NCI-H460 (cell line): ENCODE measurements around the gene OR6B1. TPM values are rescaled to one million over a fixed set of nuclear protein-coding genes. Genes with fewer than 3 reads are reported as not detected.
"Not testable (repeated sequence)": the region's sequence is repeated elsewhere in the genome, so short reads cannot be mapped to it uniquely, and the experiment has no call there.

Experiments used
- DNase-seq: peaks from one replicate; pipeline ENCODE4 v3.0.0-alpha.2; 2016; ENCODE audit warnings: low read depth; ENCODE audit errors: extremely low read depth
- total RNA-seq: library from RNA; depleted of rRNA; stranded (reverse); fragments of >200 nt; shearing (Covaris generic); gene quantifications from 2 replicates; pipeline ENCODE4 v1.2.3, GENCODE V29; 2014; rRNA removed

The OR6B1 gene
- total RNA-seq, 1 experiment from 2014 or later = not detected

DNA sequence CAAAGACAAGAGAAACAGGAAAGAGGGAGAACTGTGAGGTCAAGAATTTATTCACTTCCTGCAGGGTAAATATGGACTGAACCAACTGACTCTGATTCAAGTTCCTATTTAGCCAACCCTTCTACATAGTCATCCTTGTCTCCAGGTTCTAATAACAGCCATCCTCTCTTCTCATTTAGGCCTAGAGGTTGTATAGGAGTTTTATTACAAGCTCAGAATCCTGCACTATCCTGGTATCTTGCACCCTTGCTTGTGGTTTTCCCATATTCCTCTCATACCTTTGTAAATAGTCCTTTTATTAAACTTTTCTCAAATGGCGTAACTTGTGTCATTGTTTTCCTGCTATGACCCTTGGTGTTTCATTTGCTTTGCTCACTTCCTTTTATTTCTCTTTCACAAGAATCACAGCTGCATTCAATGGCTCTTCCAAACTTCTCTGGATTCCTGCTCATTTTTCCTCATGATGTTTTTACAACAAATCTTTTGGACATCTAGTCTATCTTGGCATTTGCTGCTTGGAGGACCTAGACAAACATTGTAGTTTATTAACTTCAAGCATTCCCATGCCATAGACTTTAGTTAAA, 36.3 kb downstream of the OR6B1 start:
- no peak for DNase-seq

DNA sequence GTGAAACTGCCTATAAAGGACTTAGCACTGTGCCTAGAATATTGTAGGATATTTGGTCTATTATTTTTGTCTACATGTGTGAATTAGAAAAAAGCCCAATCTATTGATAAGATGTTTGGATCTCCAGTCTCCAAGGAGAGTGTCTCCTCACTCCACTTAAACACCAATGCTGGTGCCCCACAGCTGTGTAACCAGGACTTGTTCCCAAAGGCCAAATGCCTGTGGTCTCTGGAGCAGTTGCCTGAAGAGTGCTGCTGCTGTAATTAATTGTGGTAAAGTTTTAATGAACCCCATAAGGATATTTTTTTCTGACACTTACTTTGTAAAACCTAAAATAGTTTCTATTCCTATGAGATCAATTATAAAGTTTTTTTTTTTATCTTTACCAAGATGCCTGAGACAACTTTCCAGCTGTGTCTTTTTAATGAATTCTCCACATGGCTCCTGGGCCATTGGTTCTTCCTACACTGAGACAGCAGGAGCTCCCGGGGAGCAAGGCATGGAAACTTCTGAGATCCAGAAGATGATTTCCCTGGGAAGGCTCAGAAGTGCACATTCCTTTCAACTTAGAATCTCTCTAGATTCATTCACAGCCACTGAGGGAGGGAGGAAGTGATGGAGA, 37.4 kb downstream of the OR6B1 start:
- DNase-seq = no peak

DNA sequence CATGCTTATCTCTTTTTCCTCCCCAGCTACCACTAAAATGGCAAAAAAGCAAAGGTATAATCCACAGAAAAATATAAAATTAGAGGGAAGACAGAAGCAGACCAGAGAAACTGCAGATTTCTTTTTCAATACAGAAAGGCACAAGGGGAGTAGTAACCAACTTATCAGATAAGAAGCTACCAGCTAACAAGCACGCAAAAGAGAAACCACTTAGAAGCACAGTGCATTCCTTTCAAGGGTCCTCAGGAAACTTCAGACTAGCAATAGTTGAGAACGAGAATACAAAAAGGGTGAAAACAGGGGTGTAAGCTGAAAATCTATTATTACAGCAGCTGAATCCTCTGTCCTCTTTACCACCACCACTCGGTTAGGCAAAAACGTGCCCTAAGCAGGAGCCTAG, 38.8 kb downstream of the OR6B1 start:
- DNase-seq = no peak

DNA sequence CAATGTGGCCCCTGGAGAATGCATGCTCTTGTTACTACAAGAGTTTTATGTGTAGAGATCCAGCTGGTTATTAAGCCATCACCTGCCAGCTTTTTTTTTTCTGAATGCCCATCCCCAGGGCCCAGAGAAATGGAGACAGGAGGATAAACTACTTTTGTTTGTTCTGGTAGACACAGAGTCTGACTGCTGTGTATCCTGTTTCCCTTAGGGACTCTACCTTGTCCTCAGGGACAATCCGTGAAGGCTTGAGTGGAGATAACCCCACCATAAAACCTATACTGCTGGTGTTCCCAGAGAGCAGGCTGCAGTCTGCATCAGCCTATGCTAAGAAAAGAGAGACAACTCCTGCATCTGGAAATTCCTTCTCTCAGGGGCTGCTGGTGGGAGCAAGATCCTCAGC, 48.5 kb downstream of the OR6B1 start, which contains the start of gene OR2A5:
Gene OR2A5, plus strand, starts transcription at position 301 of the 400 bp plus-strand sequence. CDS start 1,454 bp downstream, outside the sequence.
- DNase-seq = no peak

DNA sequence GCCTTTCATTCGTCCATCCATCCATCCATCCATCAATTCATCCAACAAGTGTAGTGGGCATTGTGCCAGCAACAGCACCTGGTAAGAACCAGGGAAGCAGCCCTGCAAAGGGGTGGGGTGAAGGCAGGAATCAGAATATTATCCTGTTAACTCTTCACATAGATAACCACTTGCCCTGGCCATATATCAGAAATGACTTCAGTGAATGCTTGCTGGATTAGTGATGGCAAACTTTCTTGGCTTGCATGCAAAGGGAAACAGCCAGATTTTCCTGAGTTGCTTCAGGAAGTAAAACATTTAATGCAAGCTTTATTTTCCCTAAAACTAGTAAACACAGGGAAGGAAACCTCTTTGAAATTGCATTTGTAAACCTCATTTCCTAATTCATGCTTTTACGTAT, 49.4 kb downstream of the OR6B1 start:
- DNase-seq = no peak

DNA sequence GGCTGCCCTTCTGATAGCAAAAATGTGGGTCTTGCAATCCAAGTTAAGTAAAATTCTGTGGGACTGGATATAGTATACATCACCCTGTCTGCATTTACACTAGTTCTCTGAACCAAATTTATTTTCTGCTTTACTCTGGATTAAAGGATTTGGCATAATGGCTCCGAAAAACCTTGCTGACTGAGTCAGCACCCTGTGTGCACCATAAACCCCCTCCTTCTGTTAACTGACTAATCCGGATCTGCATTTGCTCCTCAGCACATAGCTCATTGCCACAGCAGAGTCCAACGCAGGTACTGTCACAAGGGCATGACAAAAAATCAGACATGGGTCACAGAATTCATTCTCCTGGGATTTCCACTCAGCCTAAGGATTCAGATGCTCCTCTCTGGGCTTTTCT, 50.0 kb downstream of the OR6B1 start:
- no peak for DNase-seq

DNA sequence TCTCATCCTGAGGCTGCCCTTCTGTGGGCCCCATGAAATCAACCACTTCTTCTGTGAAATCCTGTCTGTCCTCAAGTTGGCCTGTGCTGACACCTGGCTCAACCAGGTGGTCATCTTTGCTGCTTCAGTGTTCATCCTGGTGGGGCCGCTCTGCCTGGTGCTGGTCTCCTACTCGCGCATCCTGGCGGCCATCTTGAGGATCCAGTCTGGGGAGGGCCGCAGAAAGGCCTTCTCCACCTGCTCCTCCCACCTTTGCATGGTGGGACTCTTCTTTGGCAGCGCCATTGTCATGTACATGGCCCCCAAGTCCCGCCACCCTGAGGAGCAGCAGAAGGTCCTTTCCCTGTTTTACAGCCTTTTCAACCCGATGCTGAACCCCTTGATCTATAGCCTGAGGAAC, 50.8 kb downstream of the OR6B1 start:
- DNase-seq = not testable (repeated sequence)

DNA sequence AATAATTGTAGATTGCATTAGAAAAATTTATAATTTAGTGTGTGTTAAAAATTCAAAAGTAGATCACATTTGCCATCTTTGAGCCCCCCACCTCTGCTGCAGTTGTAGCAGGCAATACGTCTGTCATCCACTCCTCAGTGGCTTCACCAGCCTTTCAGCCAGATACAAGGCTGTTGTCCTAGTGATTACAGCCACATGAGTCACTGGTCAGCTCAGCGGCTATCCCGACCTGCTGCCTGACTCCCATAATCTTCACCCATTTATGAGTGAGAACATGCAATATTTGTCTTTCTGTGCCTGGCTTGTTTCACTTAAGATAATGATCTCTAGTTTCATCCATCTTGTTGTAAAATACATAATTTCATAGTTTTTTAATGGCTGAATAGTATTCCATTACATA, 57.8 kb downstream of the OR6B1 start:
- DNase-seq = no peak

Other genes starting within 250 kb of the OR6B1 start
- 0.64 and 0.95 TPM in 2 replicates for gene CTAGE6, start 242.6 kb upstream of the OR6B1 start, total RNA-seq
- 37.4 and 38.1 TPM in 2 replicates for gene TCAF1, start 98.1 kb upstream of the OR6B1 start, total RNA-seq
- gene OR2F2, start 65.1 kb upstream of the OR6B1 start, total RNA-seq = 0.15 TPM in 1 of 2 replicates, not detected in the other
- not detected in 2 replicates for gene OR2F1, start 45.5 kb upstream of the OR6B1 start, total RNA-seq
- gene OR2A5, start 48.6 kb downstream of the OR6B1 start, total RNA-seq = not detected in 2 replicates
- gene OR2A25, start 69.5 kb downstream of the OR6B1 start, total RNA-seq = not detected in 2 replicates
- gene OR2A12, start 86.0 kb downstream of the OR6B1 start, total RNA-seq = not detected in 2 replicates
- not detected in 2 replicates for gene OR2A2, start 109.3 kb downstream of the OR6B1 start, total RNA-seq
- gene OR2A14, start 122.9 kb downstream of the OR6B1 start, total RNA-seq = not detected in 2 replicates
- gene CTAGE4, start 183.1 kb downstream of the OR6B1 start, total RNA-seq = 0.12 TPM in 2 replicates
- gene ARHGEF35, start 195.5 kb downstream of the OR6B1 start, total RNA-seq = 0.54 and 0.84 TPM in 2 replicates
- not detected in 2 replicates for gene OR2A42, start 239.3 kb downstream of the OR6B1 start, total RNA-seq